NCI-H146 treated with DMSO at 0.1 percent for 48 hours (cell line): ENCODE results near the gene CTNND2.
"Not testable (repeated sequence)": the region's sequence is repeated elsewhere in the genome, so short reads cannot be mapped to it uniquely, and the experiment has no call there.

ENCODE experiments used
- DNase-seq: peaks from one replicate; lab custom pipeline; 2025; ENCODE audit not compliant: unreplicated experiment; lab: John Stamatoyannopoulos, UW

The CTNND2 gene

GRCh38 chr5:11334404-11334803, 569.8 kb downstream of the CTNND2 start:
- no peak for DNase-seq

GRCh38 chr5:11329679-11330078, 574.6 kb downstream of the CTNND2 start:
- no peak for DNase-seq

GRCh38 chr5:11324521-11325289, 579.5 kb downstream of the CTNND2 start:
- DNase-seq, result no peak

GRCh38 chr5:11323761-11324160, 580.5 kb downstream of the CTNND2 start:
- no peak for DNase-seq

- no peak for DNase-seq
Measured at GRCh38 chr5:11322133-11322532, 582.1 kb downstream of the CTNND2 start.

GRCh38 chr5:11319836-11320580, 584.2 kb downstream of the CTNND2 start:
- DNase-seq, result no peak

GRCh38 chr5:11313694-11314093, 590.6 kb downstream of the CTNND2 start:
- not testable (repeated sequence) for DNase-seq

- no peak for DNase-seq
Measured at GRCh38 chr5:11311731-11312130, 592.5 kb downstream of the CTNND2 start.

GRCh38 chr5:11311272-11311671, 593.0 kb downstream of the CTNND2 start:
- DNase-seq, result no peak

GRCh38 chr5:11310158-11310557, 594.1 kb downstream of the CTNND2 start:
- DNase-seq, result no peak

GRCh38 chr5:11306365-11306764, 597.9 kb downstream of the CTNND2 start:
- DNase-seq, result no peak

- no peak for DNase-seq
Measured at GRCh38 chr5:11305245-11305644, 599.0 kb downstream of the CTNND2 start.

GRCh38 chr5:11304641-11305040, 599.6 kb downstream of the CTNND2 start:
- DNase-seq, result no peak

GRCh38 chr5:11302663-11303062, 601.6 kb downstream of the CTNND2 start:
- DNase-seq, result no peak

GRCh38 chr5:11301171-11301570, 603.1 kb downstream of the CTNND2 start:
- DNase-seq, result no peak

- DNase-seq, result no peak
Measured at GRCh38 chr5:11300736-11301135, 603.5 kb downstream of the CTNND2 start.

GRCh38 chr5:11298877-11299276, 605.4 kb downstream of the CTNND2 start:
- no peak for DNase-seq

GRCh38 chr5:11293523-11293922, 610.7 kb downstream of the CTNND2 start:
- DNase-seq, result no peak

- DNase-seq, result no peak
Measured at GRCh38 chr5:11292648-11293356, 611.4 kb downstream of the CTNND2 start.

GRCh38 chr5:11289733-11290132, 614.5 kb downstream of the CTNND2 start:
- DNase-seq, result no peak

- no peak for DNase-seq
Measured at GRCh38 chr5:11289208-11289607, 615.0 kb downstream of the CTNND2 start.

- no peak for DNase-seq
Measured at GRCh38 chr5:11281842-11282241, 622.4 kb downstream of the CTNND2 start.
